Transverse colon (tissue), 4 donors: ENCODE results near the gene LTBR.

Experiments
- EP300 ChIP-seq: sonication (generic); formaldehyde crosslinking; IDR thresholded peaks from one replicate; pipeline ENCODE4 v1.6.1; 2017; ENCODE audit warnings: antibody characterized with exemption, low read depth
- POLR2A ChIP-seq: fragments of 450-650 bp; IDR thresholded peaks from one replicate; pipeline ENCODE4 v1.6.1; 2016; ENCODE audit warnings: antibody characterized with exemption, mild to moderate bottlenecking, moderate library complexity
- POLR2AphosphoS5 ChIP-seq, 3 donors: sonication (generic); formaldehyde crosslinking; IDR thresholded peaks; one replicate each; pipeline ENCODE4 v1.6.1; 2016; ENCODE audit warnings: antibody characterized with exemption in 3 of 3
- TF ChIP-seq, protein P1 (sequence below), 5 experiments: fragments of 200-600 bp in 3 of 5; fragments of 450-650 bp in 2 of 5; sonication (generic) in 3 of 5; IDR thresholded peaks; 1 replicate in 2 of 5; 2 replicates in 3 of 5; pipeline ENCODE4 v1.5.1; 2016 to 2017; ENCODE audit warnings: antibody characterized with exemption in 5 of 5, inconsistent platforms in 3 of 5, mild to moderate bottlenecking in 2 of 5, moderate library complexity in 1 of 5

DNA sequence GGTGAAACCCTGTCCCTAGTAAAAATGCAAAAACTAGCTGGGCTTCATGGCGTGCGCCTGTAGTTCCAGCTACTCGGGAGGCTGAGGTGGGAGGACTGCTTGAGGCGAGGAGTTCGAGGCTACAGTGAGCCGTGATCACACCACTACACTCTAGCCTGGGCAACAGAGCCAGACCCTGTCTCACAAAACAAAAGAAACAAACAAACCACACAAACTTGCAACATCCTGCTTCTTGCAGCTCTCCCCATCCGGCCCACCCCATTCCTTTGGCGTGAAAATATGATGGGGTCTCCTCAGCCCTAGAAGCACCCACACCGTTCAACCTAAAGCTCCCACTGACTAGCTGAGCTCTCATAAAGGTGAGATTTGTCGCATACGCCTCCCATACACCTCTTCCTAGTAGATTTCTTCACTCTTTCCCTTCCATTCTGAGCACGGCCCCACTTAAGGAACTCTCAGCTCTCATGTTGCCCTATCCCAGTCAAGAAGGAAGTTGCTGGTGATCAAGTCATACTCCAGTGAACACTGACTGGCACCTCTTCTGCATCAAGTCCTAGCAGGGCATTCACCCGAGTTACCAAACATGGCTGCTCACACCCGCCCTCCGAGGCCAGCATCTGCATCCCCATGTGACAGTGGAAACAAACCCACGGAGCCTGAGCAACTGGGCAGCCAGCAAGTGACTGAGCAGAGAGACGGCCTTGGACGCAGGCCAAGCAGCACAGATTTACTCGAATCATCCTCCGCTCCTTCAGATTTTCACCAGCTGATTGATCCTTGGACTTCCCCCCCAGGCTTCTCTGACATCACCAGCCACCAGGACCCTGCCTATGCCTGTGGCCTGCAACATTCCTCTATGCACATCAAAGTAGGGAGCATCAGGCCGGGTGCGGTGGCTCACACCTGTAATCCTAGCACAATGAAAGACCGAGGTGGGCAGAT lies 41.9 kb downstream of the LTBR start:
- TF ChIP-seq, protein P1, sequence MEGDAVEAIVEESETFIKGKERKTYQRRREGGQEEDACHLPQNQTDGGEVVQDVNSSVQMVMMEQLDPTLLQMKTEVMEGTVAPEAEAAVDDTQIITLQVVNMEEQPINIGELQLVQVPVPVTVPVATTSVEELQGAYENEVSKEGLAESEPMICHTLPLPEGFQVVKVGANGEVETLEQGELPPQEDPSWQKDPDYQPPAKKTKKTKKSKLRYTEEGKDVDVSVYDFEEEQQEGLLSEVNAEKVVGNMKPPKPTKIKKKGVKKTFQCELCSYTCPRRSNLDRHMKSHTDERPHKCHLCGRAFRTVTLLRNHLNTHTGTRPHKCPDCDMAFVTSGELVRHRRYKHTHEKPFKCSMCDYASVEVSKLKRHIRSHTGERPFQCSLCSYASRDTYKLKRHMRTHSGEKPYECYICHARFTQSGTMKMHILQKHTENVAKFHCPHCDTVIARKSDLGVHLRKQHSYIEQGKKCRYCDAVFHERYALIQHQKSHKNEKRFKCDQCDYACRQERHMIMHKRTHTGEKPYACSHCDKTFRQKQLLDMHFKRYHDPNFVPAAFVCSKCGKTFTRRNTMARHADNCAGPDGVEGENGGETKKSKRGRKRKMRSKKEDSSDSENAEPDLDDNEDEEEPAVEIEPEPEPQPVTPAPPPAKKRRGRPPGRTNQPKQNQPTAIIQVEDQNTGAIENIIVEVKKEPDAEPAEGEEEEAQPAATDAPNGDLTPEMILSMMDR (IDR thresholded peaks at IDR 0.05) = no peak
- no peak for TF ChIP-seq POLR2A
- no peak for TF ChIP-seq EP300
- no peak for TF ChIP-seq POLR2AphosphoS5 (IDR thresholded peaks at IDR 0.05)
